Ovary (tissue), 9 donors: ENCODE measurements around the gene MALRD1. TPM values are rescaled to one million over a fixed set of nuclear protein-coding genes. Genes with fewer than 3 reads are reported as not detected.

ENCODE experiments used
- DNase-seq, 5 donors: peaks; one replicate each; pipeline ENCODE4 v3.0.0-alpha.2; 2019 to 2020
- H3K27ac ChIP-seq, 2 donors: fragments of 200-600 bp; one replicate each; pipeline versions ENCODE4 v1.5.1 to v1.8.0; 2019 to 2022
- H3K27me3 ChIP-seq: fragments of 200-600 bp; one replicate; pipeline ENCODE4 v1.8.0; 2022
- H3K36me3 ChIP-seq: fragments of 200-600 bp; sonication (generic); one replicate; pipeline ENCODE4 v1.5.1; 2019
- H3K4me1 ChIP-seq: one replicate; pipeline ENCODE4 v1.8.1; 2013; ENCODE audit warnings: mild to moderate bottlenecking, moderate library complexity; ENCODE audit not compliant: insufficient read depth
- H3K4me3 ChIP-seq: fragments of 200-600 bp; sonication (generic); one replicate; pipeline ENCODE4 v1.5.1; 2017
- H3K9me3 ChIP-seq, 2 donors: fragments of 200-600 bp in 1 of 2; sonication (generic) in 1 of 2; one replicate each; pipeline versions ENCODE4 v1.5.1 to v1.8.1; 2013 to 2019; ENCODE audit warnings: mild to moderate bottlenecking in 1 of 2, moderate library complexity in 1 of 2
- EP300 ChIP-seq: sonication (generic); formaldehyde crosslinking; IDR thresholded peaks from one replicate; pipeline ENCODE4 v1.6.1; 2017; ENCODE audit warnings: antibody characterized with exemption
- POLR2A ChIP-seq: fragments of 450-650 bp; IDR thresholded peaks from one replicate; pipeline ENCODE4 v1.6.1; 2017; ENCODE audit warnings: antibody characterized with exemption, mild to moderate bottlenecking, moderate library complexity
- WGBS, 3 donors: extraction: QIAGEN DNeasy Blood & Tissue Kit in 1 of 3; methylation state at CpG; one replicate each; pipeline versions ENCODE4 v1.1.5 to v1.1.7; 2013 to 2017; 5-methylcytosine and 5-hydroxymethylcytosine counted together
- intact Hi-C, 4 donors: fragments of 100-400 bp; cut with DNase I; formaldehyde crosslinking; loops; one replicate each; pipeline versions ENCODE4 v1.11.0 to v1.15.1; 2022 to 2023
- polyA plus RNA-seq, 2 donors: library from polyadenylated mRNA; stranded (reverse); fragments of 200-250 nt in 1 of 2; fragments of 350-450 nt in 1 of 2; fragmentation: Illumina TruSeq in 1 of 2; extraction: RNeasy Lipid Tissue Mini Kit (QIAGEN cat#74804) in 1 of 2; gene quantifications; one replicate each; pipeline ENCODE4 v1.2.3, GENCODE V29; 2013 to 2014
- total RNA-seq, 7 donors: library from RNA; depleted of rRNA in 2 of 7; stranded (reverse); fragments of >200 nt in 2 of 7; fragmentation: NEBNext Ultra II Directional in 3 of 7; extraction: Animal tissue kit (Norgen Biotek cat#: 25700) in 3 of 7; gene quantifications; one replicate each; pipeline versions ENCODE4 v1.1.0 to v1.2.4, GENCODE V29; 2016 to 2023
- TF ChIP-seq, protein P1 (sequence below), 3 donors: fragments of 450-650 bp in 2 of 3; fragments of 200-600 bp in 1 of 3; IDR thresholded peaks; one replicate each; pipeline versions ENCODE4 v1.5.1 to v1.8.0; 2016 to 2022; ENCODE audit warnings: antibody characterized with exemption in 3 of 3, mild to moderate bottlenecking in 1 of 3
- donor health status: DM: no; HTN: no; CAD: no; lungs with moderate emphysema.
- donor health status: DM: no; HTN: no; CAD: no.
- donor health status: Bipolar disorder and iron deficiency.
- donor health status: DM: yes; HTN: yes; CAD: no.
- donor health status: DM: no; HTN: no; CAD: no.
- donor health status: DM: yes; HTN: yes; CAD: no.

MALRD1 gene
- total and polyA plus RNA-seq, 9 donors: 0.56 to 12.1 (median 1.9) TPM

DNA sequence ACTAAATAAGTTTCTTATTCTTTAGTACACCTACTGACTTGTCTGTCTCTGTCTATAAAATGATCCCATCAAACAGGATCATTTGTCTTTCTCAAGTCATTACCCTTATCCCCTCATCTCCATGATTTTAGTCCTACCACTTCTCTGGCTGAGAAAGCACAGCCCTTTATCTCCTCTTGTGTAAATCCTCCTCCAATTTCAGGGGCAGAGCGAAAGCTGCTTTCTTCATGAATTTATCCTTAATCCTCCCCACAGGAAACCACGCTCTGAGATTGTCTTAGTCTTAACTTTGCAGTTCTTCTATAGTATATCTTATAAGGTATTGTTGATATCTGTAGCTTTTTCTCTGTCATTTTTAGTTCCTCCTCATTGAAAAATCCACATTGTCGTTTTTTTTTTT lies 528.0 kb downstream of the MALRD1 start:
- no peaks in the 10 kb centered on the region for H3K27me3 ChIP-seq
- intact Hi-C loops: no loop called here
- no peaks in the 10 kb centered on the region for H3K9me3 ChIP-seq
- TF ChIP-seq EP300: no peak
- TF ChIP-seq POLR2A: no peak
- TF ChIP-seq, protein P1, sequence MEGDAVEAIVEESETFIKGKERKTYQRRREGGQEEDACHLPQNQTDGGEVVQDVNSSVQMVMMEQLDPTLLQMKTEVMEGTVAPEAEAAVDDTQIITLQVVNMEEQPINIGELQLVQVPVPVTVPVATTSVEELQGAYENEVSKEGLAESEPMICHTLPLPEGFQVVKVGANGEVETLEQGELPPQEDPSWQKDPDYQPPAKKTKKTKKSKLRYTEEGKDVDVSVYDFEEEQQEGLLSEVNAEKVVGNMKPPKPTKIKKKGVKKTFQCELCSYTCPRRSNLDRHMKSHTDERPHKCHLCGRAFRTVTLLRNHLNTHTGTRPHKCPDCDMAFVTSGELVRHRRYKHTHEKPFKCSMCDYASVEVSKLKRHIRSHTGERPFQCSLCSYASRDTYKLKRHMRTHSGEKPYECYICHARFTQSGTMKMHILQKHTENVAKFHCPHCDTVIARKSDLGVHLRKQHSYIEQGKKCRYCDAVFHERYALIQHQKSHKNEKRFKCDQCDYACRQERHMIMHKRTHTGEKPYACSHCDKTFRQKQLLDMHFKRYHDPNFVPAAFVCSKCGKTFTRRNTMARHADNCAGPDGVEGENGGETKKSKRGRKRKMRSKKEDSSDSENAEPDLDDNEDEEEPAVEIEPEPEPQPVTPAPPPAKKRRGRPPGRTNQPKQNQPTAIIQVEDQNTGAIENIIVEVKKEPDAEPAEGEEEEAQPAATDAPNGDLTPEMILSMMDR (IDR thresholded peaks at IDR 0.05): no peak
- no peak for DNase-seq
- H3K4me3 ChIP-seq: no peak overlapping the region
- H3K27ac ChIP-seq: no peak overlapping the region
- H3K4me1 ChIP-seq: peaks cover 6% of the 10 kb centered on the region
- WGBS, 3 donors: 85 to 90% (median 88%) methylated on average over 3 of the region's 3 CpGs
- H3K36me3 ChIP-seq: no peaks in the 10 kb centered on the region

- no peak overlapping the region for H3K4me3 ChIP-seq
- no peaks in the 10 kb centered on the region for H3K9me3 ChIP-seq
- H3K27me3 ChIP-seq: no peaks in the 10 kb centered on the region
- WGBS, 3 donors: 73 to 82% (median 74%) methylated on average over 2 of the region's 2 CpGs
- H3K4me1 ChIP-seq: peaks cover 4% of the 10 kb centered on the region
- intact Hi-C loops: no loop called here
- DNase-seq: no peak
- TF ChIP-seq EP300: no peak
- TF ChIP-seq POLR2A: no peak
- TF ChIP-seq, protein P1 (IDR thresholded peaks at IDR 0.05): no peak
- H3K36me3 ChIP-seq: no peaks in the 10 kb centered on the region
- no peak overlapping the region for H3K27ac ChIP-seq
Measured at GRCh38 chr10:19577381-19577780, 528.8 kb downstream of the MALRD1 start.

DNA sequence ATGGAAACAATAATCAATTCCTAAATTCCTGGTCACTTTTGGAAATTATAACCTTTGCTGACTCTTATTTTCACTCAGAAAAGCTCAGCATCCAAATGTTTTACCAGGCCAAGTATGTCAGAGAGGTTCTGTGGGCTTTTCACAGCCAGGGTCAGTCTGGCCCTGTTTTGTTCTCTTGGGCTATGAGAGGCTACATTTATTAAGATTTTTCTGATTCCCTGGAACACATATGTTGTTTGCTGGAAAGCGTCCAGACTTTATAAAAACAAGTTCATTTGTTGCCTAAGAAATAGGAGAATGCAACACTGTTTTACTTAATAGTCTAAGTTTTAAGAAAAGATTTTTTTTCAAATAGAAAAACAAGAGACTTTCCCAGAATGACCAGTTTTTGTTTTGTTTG lies 529.2 kb downstream of the MALRD1 start:
- no peak overlapping the region for H3K27ac ChIP-seq
- no peak for DNase-seq
- no peaks in the 10 kb centered on the region for H3K36me3 ChIP-seq
- no peaks in the 10 kb centered on the region for H3K27me3 ChIP-seq
- WGBS, 3 donors: 4 to 9% (median 7%) methylated on average over 1 of the region's 1 CpG
- TF ChIP-seq, protein P1 (IDR thresholded peaks at IDR 0.05): no peak
- TF ChIP-seq EP300: no peak
- TF ChIP-seq POLR2A: no peak
- H3K9me3 ChIP-seq: no peaks in the 10 kb centered on the region
- intact Hi-C loops: no loop called here
- peaks cover 4% of the 10 kb centered on the region for H3K4me1 ChIP-seq
- H3K4me3 ChIP-seq: no peak overlapping the region

- Histone ChIP-seq H3K9me3 (no peaks in the 10 kb centered on the region), H3K27ac (no peak overlapping the region), H3K36me3 (no peaks in the 10 kb centered on the region), H3K4me3 (no peak overlapping the region), H3K4me1 (peaks cover 4% of the 10 kb centered on the region), H3K27me3 (no peaks in the 10 kb centered on the region)
- intact Hi-C loops: no loop called here
- no peak for TF ChIP-seq EP300
- TF ChIP-seq, protein P1 (IDR thresholded peaks at IDR 0.05): no peak
- TF ChIP-seq POLR2A: no peak
- DNase-seq: no peak
- 91 to 94% (median 92%) methylated on average over 6 of the region's 6 CpGs for WGBS, 3 donors
Measured at GRCh38 chr10:19578571-19578970, 530.0 kb downstream of the MALRD1 start.
